ENCODE results near the gene GAB2. TPM values are rescaled to one million over a fixed set of nuclear protein-coding genes. Genes with fewer than 3 reads are reported as not detected.

Gene GAB2
- total RNA-seq, 1 donor from 2014 or later: 65.1 TPM

DNA sequence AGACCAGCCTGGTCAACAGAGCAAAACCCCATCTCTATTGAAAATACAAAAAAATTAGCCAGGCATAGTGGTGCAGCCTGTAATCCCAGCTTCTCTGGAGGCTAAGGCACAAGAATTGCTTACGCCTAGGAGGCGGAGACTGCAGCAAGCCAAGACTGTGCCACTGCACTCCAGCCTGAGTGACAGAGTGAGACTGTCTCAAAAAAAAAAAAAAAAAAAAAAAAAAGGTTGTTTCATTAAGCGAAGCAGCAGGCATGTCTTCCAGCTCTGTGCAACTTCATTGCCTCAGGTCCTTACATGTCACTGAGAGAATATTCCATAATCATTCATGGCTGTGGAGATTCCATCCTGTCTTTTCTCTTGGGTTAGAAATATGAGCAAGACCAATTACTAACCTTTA, 16.9 kb downstream of the GAB2 start:
- no peak for DNase-seq (ENCODE audit: low spot score)

DNA sequence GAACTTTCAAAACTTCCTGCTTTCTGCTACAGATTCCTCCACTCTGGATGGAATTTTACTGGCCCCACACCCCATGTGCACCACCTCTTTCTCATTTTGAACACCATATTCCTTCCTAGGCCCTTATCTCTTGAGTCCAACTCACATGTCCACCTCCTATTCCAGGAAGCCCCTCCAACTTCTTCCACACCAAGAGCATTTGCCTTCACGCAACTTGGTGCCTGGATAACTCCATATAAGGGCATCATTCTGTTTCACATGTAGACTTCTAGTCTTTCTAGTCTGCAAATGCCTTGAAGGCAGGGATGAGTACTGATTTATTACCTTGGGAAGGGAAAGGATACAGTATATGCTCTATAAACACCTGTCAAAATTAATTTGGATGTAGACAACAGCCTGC, 17.5 kb downstream of the GAB2 start:
- DNase-seq (ENCODE audit: low spot score): no peak

DNA sequence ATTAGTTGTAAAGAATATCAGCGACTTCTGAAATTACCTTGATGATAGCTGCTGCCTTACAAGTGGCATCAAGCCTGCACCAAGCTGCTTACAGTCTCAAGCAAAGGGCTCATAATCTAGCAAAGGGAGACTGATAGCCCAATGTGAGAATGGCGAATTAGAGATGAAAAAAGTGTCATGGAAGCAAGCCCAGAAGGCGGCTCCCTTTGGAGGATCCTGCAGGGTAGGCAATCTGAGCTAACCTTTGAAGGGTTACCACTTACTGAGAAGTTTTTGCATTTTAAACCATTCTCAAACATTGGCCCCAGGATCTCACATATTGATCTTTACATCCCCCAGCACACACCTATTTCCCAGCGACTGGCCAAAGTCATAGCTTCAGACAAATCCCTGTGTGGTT, 18.5 kb downstream of the GAB2 start:
- DNase-seq (ENCODE audit: low spot score): no peak

DNA sequence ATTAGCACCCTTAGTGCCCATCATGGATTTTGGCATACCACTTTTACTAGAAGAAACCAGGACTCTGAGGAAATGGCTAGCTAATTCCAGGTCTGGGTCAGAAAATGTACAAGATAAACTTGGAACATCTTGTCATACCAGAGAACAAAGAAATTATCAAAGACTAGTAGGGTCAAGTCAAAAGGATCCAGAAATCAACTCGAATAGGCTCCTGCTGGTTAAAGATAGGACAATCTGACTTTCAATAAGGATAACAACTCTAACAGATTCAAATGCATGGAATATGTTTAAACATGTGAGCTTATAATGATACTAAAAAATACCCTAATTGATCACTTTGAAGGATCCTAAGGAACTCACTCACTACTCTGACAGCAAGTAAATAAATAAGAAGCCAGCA, 18.9 kb downstream of the GAB2 start:
- DNase-seq (ENCODE audit: low spot score): no peak

DNA sequence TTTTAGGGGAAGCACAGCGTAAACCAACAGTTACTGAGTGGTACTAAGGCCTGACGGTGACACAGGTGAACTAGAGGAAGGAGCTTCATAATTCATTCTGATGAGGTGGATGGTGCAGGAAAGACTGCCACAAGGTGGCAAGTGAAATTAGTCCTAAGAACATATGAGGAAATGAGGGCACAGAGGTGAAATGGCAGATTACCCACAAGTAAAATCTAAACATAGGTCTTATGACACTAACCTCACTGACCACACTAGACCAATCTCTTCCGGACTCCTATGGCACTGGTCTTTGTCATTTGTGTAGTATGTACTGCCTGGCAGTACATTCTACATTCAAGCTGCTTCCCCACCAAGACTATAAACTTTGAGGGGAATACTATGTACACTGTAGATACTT, 20.2 kb downstream of the GAB2 start:
- no peak for DNase-seq (ENCODE audit: low spot score)

DNA sequence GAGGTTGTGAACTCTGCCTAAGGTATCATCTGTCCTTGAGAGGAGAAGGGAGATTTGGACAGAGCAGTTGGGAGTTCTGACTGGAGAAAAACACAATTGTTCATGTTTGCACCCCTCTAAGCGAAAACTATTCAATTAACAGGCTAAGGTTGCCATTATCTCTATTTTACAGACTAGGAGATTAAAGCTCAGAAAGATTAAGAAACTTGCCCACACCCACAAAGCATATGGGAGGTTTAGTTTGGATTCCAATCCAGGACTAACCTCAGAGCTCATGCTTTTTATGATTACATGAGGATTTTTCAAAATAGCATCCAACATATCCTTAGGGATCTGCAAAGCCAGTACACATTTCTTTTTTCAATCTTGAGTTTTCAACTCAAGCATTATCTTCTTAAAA, 22.0 kb downstream of the GAB2 start:
- DNase-seq (ENCODE audit: low spot score): no peak

DNA sequence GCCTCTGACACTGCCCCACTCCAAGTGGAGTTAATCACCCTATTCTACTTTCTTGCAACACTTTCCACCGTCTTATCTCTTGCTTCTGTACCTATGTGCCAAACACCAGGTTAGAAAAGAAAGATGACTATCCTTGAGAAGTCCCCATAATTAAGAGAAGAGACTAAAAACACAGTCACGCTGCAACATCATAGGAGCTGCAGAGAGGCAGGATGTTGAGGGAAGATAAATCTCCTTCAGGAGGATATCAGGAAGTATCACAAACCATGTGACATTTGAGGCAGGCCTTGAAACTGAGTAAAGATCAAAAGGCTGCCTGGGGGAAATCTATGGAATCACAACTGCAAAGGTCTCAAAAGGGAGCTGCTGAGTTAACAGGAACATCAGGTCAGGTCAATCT, 24.8 kb downstream of the GAB2 start:
- no peak for DNase-seq (ENCODE audit: low spot score)

DNA sequence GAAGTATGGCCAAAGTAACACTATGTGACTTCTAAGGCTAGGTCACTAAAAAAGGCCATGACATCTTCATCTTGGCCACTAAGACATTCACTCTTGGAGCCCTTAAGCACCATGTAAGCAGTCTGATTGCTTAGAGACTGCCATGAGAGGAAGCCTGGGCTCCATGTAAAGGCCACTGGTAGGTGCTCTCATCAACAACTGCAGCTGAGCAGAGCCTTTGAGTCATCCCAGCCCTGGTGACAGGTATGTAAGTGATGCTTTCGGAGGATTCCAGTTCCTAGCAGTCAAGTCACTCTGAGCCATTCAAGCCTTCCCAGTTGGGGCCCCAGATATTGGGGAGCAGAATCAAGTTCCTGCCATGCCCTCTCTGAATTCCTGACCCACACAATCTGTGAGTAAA, 26.2 kb downstream of the GAB2 start:
- no peak for DNase-seq (ENCODE audit: low spot score)

DNA sequence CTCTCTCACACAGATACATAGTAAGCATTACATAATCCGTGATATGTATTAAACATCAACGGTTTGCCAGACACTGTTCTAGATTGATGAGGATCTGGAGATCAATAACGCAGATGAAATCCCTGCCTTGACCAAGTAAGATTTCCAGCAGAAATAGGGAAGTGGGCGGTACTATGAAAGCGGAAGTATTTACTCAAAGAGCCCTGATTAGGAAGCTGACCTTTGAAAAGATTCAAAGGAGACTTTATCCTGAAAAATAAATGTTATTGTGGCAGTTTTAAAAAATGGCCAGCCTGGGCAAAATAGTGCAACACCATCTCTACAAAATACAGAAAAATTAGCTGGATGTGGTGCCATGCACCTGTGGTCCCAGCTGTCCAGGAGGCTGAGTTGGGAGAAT, 26.8 kb downstream of the GAB2 start:
- DNase-seq (ENCODE audit: low spot score): no peak

DNA sequence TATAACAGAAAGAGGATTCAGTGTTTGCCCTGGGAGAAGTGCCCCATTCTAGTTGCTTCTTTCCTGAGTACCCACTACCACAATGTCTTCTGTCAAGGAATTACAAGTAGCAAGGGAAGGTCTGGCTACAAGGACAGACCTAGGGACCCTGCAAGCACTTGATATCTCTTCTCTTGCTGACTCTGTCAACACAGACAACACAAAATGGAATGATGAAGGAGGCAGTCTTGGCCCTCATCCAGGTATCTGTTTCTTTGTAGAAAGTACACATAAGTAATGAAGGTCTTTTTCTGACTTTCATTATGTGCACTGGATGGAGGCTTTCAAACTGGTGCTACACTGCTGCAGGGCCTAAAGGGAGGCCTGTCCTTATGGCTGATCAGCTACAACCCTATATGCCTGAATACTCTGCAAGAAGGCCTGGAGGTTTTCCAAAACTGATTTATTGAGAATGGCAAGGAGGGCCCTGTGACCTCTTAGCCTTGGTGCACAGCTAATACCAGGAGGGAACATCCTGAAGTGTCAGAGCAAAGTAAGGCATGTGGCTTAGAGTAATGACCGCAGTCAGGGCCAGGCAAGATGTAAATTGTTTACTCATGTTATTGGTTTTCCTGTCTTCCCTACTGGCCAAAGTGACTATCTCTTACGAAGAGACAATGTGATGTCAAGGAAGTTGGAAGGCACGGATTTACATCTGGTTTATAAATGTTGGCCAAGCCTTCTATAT, 31.2 kb downstream of the GAB2 start:
- no peak for DNase-seq (ENCODE audit: low spot score)

DNA sequence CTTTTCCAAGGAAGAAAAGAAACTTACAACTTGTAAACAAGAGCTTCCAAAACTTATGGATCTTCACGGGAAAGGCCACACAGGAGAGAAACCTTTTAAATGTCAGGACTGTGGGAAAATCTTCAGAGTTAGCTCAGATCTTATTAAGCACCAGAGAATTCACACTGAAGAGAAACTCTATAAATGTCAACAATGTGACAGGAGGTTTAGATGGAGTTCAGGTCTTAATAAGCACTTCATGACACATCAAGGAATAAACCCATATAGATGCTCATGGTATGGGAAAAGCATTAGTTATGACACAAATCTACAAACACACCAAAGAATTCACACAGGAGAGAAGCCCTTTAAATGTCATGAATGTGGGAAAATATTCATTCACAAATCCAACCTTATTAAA, 32.4 kb downstream of the GAB2 start:
- DNase-seq (ENCODE audit: low spot score): no peak

DNA sequence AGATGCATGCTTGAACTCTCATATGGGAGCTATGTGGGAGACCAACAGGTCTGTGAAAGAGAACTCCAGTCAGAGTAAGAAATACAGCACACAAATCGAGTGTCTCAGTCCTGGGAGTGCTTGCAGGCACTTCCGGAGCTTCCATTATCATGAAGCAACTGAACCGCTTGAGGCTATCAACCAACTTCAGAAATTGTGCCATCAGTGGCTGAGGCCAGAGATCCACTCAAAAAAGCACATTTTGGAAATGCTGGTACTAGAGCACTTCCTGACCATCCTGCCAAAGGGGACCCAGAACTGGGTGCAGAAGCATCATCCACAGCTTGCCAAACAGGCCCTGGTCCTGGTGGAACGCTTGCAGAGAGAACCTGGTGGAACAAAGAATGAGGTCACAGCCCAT, 33.4 kb downstream of the GAB2 start:
- DNase-seq (ENCODE audit: low spot score): no peak

DNA sequence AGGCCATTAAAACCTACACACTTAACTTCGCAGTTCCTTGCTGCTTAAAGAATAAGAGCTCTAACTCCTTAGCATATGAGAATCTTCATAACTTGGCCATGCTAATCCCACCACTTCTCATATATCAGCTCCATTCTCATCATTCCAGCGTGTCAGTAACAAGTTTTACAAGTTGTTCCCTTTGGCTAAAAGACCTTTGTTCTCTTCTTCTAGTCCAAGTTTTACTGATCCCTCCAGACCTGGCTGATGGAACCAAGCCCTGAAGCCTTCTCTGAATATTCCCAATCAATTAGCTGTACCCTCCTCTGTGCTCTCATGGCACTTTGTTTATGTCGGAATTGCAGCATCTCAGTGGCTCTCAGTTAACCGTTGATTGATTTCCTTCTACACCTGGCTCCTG, 35.8 kb downstream of the GAB2 start:
- DNase-seq (ENCODE audit: low spot score): no peak

DNA sequence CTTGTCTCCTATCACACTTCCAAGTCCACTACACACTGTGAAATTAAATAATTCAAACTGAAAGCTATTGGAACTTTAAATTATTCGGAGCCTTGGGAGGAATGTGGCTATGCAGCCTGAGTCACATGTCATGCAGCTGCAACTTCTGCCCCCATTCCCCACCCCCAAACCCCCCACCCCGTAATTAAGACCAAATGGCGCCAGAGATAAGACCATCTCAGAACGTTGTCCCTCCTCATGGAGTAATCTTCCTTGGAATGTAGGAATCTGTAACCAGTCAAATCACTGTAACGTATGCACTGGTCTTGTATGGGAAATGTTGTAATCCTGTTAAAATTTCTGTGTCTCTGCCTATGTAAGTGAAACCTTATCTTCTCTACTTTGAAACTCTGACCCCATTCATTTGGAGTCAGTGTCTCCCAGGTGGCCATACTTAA, 37.0 kb downstream of the GAB2 start:
- no peak for DNase-seq (ENCODE audit: low spot score)

DNA sequence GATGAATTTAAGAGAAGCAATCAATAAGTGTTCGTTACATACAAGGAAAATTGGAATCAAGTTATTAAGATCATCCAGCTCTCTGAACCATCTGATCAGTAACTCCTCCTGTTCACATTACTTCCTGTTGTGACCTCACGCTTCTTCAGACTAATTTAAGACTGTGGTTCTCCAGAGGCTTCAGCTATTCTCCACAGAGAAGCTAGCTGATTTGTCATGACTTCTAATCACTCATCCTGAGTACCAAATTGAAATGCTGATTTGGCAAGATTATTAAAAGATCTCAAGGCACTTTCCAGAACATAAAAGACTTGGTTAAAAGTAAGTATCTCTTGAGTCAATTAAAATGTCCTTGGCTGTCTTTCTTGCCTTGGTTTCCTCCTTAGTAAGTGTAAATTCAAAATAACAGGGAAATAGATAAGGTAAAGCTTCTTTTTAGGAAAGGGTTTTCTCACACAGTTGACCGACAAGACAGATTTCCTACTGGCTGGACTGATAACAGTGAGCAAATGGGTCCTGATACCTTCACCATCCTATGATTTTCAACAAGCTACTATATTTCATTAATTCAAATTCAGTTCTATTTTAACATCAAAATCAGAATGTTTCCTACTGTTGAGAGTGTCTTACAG, 38.5 kb downstream of the GAB2 start:
- DNase-seq (ENCODE audit: low spot score): no peak

DNA sequence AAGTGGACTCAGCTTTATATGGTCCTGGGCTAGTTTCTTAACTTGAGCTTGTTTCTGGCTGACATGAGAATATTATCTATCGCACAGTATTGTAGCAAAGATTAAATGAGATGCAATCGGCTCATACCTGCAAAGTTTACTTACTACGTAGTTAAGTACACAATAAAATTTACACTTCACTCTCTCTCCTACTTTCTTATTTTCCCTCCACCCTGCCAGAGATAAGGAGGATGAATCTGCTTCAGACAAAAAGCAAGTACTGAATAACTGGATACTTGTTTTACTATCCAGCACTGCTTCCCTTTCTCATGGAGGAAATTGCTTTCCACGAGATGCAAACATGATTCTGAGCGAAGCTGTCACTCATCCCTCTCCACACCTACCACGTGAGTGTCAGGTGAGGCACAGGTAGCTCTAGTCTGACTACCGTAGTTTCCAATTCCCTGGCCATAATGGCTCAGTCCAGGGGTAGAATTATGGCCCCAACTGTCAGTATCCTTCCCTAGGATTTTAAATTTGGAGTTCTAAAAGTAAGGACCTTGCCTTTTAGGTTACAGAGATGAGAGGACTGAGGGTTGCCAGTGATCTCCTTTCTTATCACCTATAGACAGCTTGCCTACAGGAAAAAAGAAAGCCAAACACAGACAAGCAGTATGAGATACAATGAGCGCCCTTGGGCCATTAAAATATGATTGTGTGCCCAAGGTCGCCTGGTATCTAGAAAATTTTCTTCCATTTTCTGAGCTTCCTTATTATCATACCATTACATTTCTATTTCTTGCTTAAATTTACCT, 39.8 kb downstream of the GAB2 start:
- DNase-seq (ENCODE audit: low spot score): no peak

DNA sequence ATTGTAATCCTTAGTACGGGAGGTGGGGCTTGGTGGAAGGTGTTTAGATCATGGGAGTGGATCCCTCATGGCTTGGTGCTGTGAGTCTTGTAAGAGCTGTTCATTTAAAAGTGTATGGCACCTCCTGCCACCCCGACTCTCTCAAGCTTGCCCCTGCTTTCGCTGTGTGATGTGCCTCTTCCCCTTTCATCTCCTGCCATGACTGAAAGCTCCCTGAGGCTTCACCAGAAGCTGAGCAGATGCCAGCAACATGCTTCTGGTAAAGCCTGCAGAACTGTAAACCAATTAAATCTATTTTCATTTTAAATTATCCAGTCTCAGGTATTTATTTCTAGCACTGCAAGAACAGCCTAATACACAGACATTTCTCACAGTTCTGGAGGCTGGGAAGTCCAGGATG, 40.8 kb downstream of the GAB2 start:
- DNase-seq (ENCODE audit: low spot score): no peak

DNA sequence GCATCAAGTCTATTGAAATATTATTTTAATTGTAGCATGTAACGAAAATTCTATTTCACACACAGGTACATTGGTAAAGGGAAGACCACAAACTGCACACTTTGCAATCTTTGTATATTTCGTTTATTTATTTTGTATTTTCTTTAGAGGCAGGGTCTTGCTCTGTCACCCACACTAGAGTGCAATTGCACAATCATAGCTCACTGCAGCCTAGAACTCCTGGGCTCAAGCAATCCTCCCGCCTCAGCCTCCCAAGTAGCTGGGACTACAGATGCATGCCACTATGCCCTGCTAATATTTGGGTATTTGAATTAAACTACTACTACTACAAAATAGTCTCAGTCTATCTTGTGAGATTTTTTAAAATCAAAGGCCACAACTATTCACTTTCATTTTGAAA, 42.7 kb downstream of the GAB2 start:
- no peak for DNase-seq (ENCODE audit: low spot score)

DNA sequence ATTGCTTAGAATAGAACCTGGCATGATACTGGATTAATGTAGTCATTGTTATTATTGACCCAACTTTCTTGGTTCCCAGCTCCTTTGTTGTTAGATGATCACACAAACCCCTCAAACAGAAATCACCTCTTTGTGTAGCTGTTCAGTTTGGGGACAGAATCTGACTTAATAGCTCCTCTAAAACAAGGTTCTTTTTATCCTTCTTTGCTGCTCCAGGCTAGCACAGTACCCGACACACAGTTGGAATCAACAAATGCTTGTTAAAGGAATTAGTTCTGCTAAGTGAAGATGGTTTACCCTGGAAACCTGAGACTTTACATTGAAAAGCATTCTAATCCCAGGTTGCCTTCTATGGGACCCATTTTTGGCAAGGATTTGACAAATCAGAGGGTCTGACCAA, 43.9 kb downstream of the GAB2 start:
- no peak for DNase-seq (ENCODE audit: low spot score)

DNA sequence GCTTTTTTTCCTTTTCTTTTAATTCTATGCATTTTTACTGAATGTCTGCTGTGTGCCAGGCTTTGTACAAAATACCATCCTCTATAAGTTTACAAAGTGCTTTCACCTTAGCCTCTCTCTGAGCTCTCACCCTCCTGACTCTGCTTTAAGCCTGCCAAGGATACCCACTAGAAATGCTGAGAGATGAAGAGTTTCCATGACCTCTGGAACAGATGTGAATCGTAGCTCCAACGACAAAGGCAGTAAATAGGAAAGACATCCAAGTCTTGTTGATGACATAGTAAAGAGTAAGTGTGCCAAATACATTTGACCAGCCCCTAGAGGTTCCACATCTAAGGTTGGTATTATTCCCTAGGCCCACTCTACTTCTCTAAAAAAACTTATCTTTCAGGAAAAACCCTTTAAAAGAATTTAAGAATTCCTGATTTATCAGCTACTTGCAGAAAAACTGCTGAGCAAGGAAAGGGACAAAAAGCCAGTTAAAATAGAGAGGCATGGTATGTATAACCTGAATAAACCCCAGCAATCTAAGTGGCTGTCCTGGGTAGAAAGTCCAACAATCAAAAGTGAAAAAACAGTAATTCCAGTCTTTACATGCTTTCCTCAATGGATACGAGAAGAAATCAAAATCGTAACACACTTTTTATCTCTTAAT, 45.4 kb downstream of the GAB2 start:
- no peak for DNase-seq (ENCODE audit: low spot score)

DNA sequence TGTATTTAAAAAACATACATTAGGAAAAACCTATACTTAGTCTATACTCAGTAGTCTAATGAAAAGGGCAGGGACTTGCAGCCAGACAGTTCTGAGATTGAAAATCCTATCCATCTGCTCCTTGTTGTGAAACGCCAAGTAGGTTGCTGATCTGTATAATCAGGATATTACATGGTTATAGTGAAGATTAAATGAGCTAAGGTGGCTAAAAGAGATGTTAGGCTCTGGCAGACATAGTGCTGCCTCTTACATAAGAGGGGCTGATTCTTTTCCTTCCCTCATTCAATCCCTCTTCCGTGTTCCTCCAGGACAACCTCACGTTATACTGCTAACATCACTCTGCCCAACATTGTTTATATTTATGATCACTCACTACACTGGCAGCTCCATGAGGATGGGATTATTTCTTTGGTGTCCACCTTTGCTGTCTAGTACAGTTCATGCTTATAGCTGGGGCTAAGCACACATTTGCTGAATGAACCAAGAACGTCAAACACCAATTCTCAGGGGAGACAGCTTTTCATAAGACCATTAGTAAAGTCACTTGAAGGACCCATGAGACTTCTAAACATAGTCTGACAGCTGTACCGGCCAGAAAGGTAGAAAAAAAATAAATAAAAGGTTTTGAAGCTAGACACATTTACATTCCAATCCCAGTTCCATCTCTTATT, 46.3 kb downstream of the GAB2 start:
- DNase-seq (ENCODE audit: low spot score): no peak
